Gastroesophageal sphincter (tissue), 4 donors: ENCODE data around the gene IL1RL1. TPM values are rescaled to one million over a fixed set of nuclear protein-coding genes. Genes with fewer than 3 reads are reported as not detected.
A peak's percentile ranks its signal among the peaks of the same experiment; 100 is the strongest.

ENCODE experiments used
- ATAC-seq: fragments of 150-250 bp; one replicate; pipeline ENCODE4 v1.9.1; 2016; ENCODE audit warnings: mild to moderate bottlenecking, moderate library complexity
- H3K27ac ChIP-seq, 4 donors: fragments of 200-600 bp; sonication (generic) in 3 of 4; 1 replicate in 3 of 4; 2 replicates in 1 of 4; pipeline ENCODE4 v1.5.1; 2016 to 2019
- H3K27me3 ChIP-seq: fragments of 200-600 bp; sonication (generic); one replicate; pipeline ENCODE4 v1.5.1; 2019
- H3K36me3 ChIP-seq, 2 donors: fragments of 200-600 bp; sonication (generic); one replicate each; pipeline ENCODE4 v1.5.1; 2019; ENCODE audit warnings: control low read depth in 1 of 2
- H3K4me1 ChIP-seq, 3 donors: fragments of 200-600 bp; sonication (generic); 1 replicate in 2 of 3; 2 replicates in 1 of 3; pipeline ENCODE4 v1.5.1; 2016 to 2019; ENCODE audit warnings: control low read depth in 2 of 3
- H3K4me3 ChIP-seq, 2 donors: fragments of 200-600 bp; sonication (generic); one replicate each; pipeline ENCODE4 v1.5.1; 2019; ENCODE audit warnings: mild to moderate bottlenecking in 1 of 2, moderate library complexity in 1 of 2
- H3K9me3 ChIP-seq, 3 donors: fragments of 200-600 bp; sonication (generic); one replicate each; pipeline ENCODE4 v1.5.1; 2017 to 2019; ENCODE audit warnings: control low read depth in 2 of 3
- CTCF ChIP-seq, 4 experiments: fragments of 200-600 bp in 2 of 4; fragments of 450-650 bp in 2 of 4; sonication (generic) in 1 of 4; IDR thresholded peaks; one replicate each; pipeline ENCODE4 v1.5.1; 2017 to 2019; ENCODE audit warnings: antibody characterized with exemption in 4 of 4, mild to moderate bottlenecking in 2 of 4, moderate library complexity in 2 of 4
- EP300 ChIP-seq: sonication (generic); formaldehyde crosslinking; IDR thresholded peaks from one replicate; pipeline ENCODE4 v1.6.1; 2017; ENCODE audit warnings: antibody characterized with exemption, mild to moderate bottlenecking
- POLR2A ChIP-seq, 2 donors: fragments of 450-650 bp; IDR thresholded peaks; one replicate each; pipeline ENCODE4 v1.6.1; 2017; ENCODE audit warnings: antibody characterized with exemption in 2 of 2, mild to moderate bottlenecking in 2 of 2, moderate library complexity in 1 of 2
- POLR2AphosphoS5 ChIP-seq: sonication (generic); formaldehyde crosslinking; IDR thresholded peaks from one replicate; pipeline ENCODE4 v1.6.1; 2017; ENCODE audit warnings: antibody characterized with exemption
- WGBS, 2 donors: methylation state at CpG; one replicate each; pipeline ENCODE4 v1.1.5; 2018; ENCODE audit warnings: low coverage in 1 of 2; 5-methylcytosine and 5-hydroxymethylcytosine counted together
- total RNA-seq, 4 donors: library from RNA; depleted of rRNA; stranded (reverse); fragments of >200 nt; gene quantifications; one replicate each; pipeline ENCODE4 v1.1.0, GENCODE V29; 2016

The IL1RL1 gene
- total RNA-seq, 4 donors from 2014 or later, result 7.1 to 22.6 (median 8.1) TPM

- Histone ChIP-seq H3K4me1 (peaks cover 0 to 15% (median 3%) of the 10 kb centered on the region in 3 donors), H3K27me3 (peaks cover 3% of the 10 kb centered on the region), H3K9me3 (no peaks in the 10 kb centered on the region), H3K27ac (no peak overlapping the region), H3K36me3 (no peaks in the 10 kb centered on the region), H3K4me3 (peak overlapping the region in 1 of 2 donors; percentile 67)
- TF ChIP-seq EP300 (no peak), CTCF (IDR thresholded peaks at IDR 0.05) (no peak), POLR2A (IDR thresholded peaks at IDR 0.05) (no peak), POLR2AphosphoS5 (no peak)
- no peak for ATAC-seq
- WGBS, 2 donors, result 76 to 83% methylated on average over 2 of the region's 2 CpGs
These were observed 45.4 kb downstream of the IL1RL1 start for GRCh38 chr2:102356741-102357140.

- H3K4me3 ChIP-seq, result no peak overlapping the region
- H3K9me3 ChIP-seq, result no peaks in the 10 kb centered on the region
- H3K27me3 ChIP-seq, result peaks cover 3% of the 10 kb centered on the region
- peaks cover 0 to 15% (median 3%) of the 10 kb centered on the region in 3 donors for H3K4me1 ChIP-seq
- no peak for ATAC-seq
- WGBS, 2 donors, result 54 to 55% methylated on average over 2 of the region's 2 CpGs
- no peaks in the 10 kb centered on the region for H3K36me3 ChIP-seq
- no peak for TF ChIP-seq POLR2A (IDR thresholded peaks at IDR 0.05)
- TF ChIP-seq POLR2AphosphoS5, result no peak
- TF ChIP-seq CTCF (IDR thresholded peaks at IDR 0.05), result no peak
- no peak for TF ChIP-seq EP300
- H3K27ac ChIP-seq, result no peak overlapping the region
These were observed 46.6 kb downstream of the IL1RL1 start for GRCh38 chr2:102357937-102358336.

GRCh38 chr2:102358496-102358895, 47.1 kb downstream of the IL1RL1 start:
- no peak overlapping the region for H3K4me3 ChIP-seq
- peaks cover 3% of the 10 kb centered on the region for H3K27me3 ChIP-seq
- H3K4me1 ChIP-seq, result peaks cover 0 to 15% (median 3%) of the 10 kb centered on the region in 3 donors
- H3K9me3 ChIP-seq, result no peaks in the 10 kb centered on the region
- 88 to 92% methylated on average over 6 to 8 of the region's 8 CpGs for WGBS, 2 donors
- no peaks in the 10 kb centered on the region for H3K36me3 ChIP-seq
- H3K27ac ChIP-seq, result no peak overlapping the region
- TF ChIP-seq CTCF (IDR thresholded peaks at IDR 0.05) (no peak), POLR2A (IDR thresholded peaks at IDR 0.05) (no peak), EP300 (no peak), POLR2AphosphoS5 (no peak)
- no peak for ATAC-seq

- no peak overlapping the region for H3K4me3 ChIP-seq
- no peaks in the 10 kb centered on the region for H3K9me3 ChIP-seq
- no peak overlapping the region for H3K27ac ChIP-seq
- H3K36me3 ChIP-seq, result no peaks in the 10 kb centered on the region
- no peak for TF ChIP-seq CTCF (IDR thresholded peaks at IDR 0.05)
- no peak for TF ChIP-seq POLR2A (IDR thresholded peaks at IDR 0.05)
- TF ChIP-seq EP300, result no peak
- no peak for TF ChIP-seq POLR2AphosphoS5
- no peaks in the 10 kb centered on the region for H3K27me3 ChIP-seq
- H3K4me1 ChIP-seq, result peaks cover 0 to 15% (median 3%) of the 10 kb centered on the region in 3 donors
- no peak for ATAC-seq
- 83 to 91% methylated on average over 3 of the region's 3 CpGs for WGBS, 2 donors
These were observed 48.2 kb downstream of the IL1RL1 start for GRCh38 chr2:102359527-102359926.

GRCh38 chr2:102361632-102362241, 50.4 kb downstream of the IL1RL1 start:
- 30 to 67% methylated on average over 2 to 3 of the region's 5 CpGs for WGBS, 2 donors
- H3K27ac ChIP-seq, result no peak overlapping the region
- no peaks in the 10 kb centered on the region for H3K4me1 ChIP-seq
- no peak overlapping the region for H3K4me3 ChIP-seq
- no peak for TF ChIP-seq EP300
- TF ChIP-seq POLR2A (IDR thresholded peaks at IDR 0.05), result no peak
- TF ChIP-seq CTCF (IDR thresholded peaks at IDR 0.05), result no peak
- TF ChIP-seq POLR2AphosphoS5, result no peak
- peaks cover 0 to 5% of the 10 kb centered on the region in 2 donors for H3K36me3 ChIP-seq
- peaks cover 0 to 16% (median 0%) of the 10 kb centered on the region in 3 donors for H3K9me3 ChIP-seq
- no peaks in the 10 kb centered on the region for H3K27me3 ChIP-seq
- no peak for ATAC-seq
